Left ventricle myocardium inferior (tissue), 1 donor: ENCODE measurements around the gene PP2D1. TPM values are rescaled to one million over a fixed set of nuclear protein-coding genes. Genes with fewer than 3 reads are reported as not detected.

Source experiments
- DNase-seq: peaks from one replicate; pipeline ENCODE4 v3.0.0-alpha.2; 2020
- H3K27ac ChIP-seq: fragments of 200-600 bp; replicated peaks from 2 replicates; pipeline ENCODE4 v1.8.0; 2021
- H3K27me3 ChIP-seq: fragments of 200-600 bp; 2 replicates; pipeline ENCODE4 v1.8.0; 2021; ENCODE audit warnings: low read depth
- H3K36me3 ChIP-seq: fragments of 200-600 bp; 2 replicates; pipeline ENCODE4 v1.8.0; 2021
- H3K4me1 ChIP-seq: fragments of 200-600 bp; 2 replicates; pipeline ENCODE4 v1.8.0; 2021
- H3K4me3 ChIP-seq: fragments of 200-600 bp; 2 replicates; pipeline ENCODE4 v1.8.0; 2021; ENCODE audit warnings: mild to moderate bottlenecking, moderate library complexity
- H3K9me3 ChIP-seq: fragments of 200-600 bp; replicated peaks from 2 replicates; pipeline ENCODE4 v1.8.0; 2021
- CTCF ChIP-seq: fragments of 200-600 bp; IDR thresholded peaks from 2 replicates; pipeline ENCODE4 v1.8.0; 2021; ENCODE audit warnings: antibody characterized with exemption, mild to moderate bottlenecking, borderline replicate concordance
- intact Hi-C: fragments of 100-400 bp; cut with micrococcal nuclease; formaldehyde crosslinking; loops from one replicate; pipeline ENCODE4 v1.11.0; 2022
- total RNA-seq: library from RNA; stranded (reverse); fragmentation: NEBNext Ultra II Directional; extraction: Animal tissue kit (Norgen Biotek cat#: 25700); gene quantifications from one replicate; pipeline ENCODE4 v1.2.1, GENCODE V29; 2021
- donor health status: DM: no; HTN: yes; CAD: no; lungs with severe emphysema.

The PP2D1 gene
- total RNA-seq, 1 donor from 2014 or later = not detected

- intact Hi-C loops = no loop called here
- Histone ChIP-seq H3K36me3 (no peaks in the 10 kb centered on the region), H3K4me1 (peaks cover 79% of the 10 kb centered on the region), H3K9me3 (no peaks in the 10 kb centered on the region), H3K27ac (peak overlapping the region; percentile 84), H3K4me3 (no peak overlapping the region), H3K27me3 (no peaks in the 10 kb centered on the region)
- DNase-seq = no peak
- no peak for TF ChIP-seq CTCF
These were observed 43.8 kb upstream of the PP2D1 start for GRCh38 chr3:20055842-20056241.

GRCh38 chr3:20055020-20055775 lies 43.1 kb upstream of the PP2D1 start:
- no peaks in the 10 kb centered on the region for H3K27me3 ChIP-seq

GRCh38 chr3:20054549-20054987 lies 42.5 kb upstream of the PP2D1 start:
- H3K36me3 ChIP-seq = no peaks in the 10 kb centered on the region
- TF ChIP-seq CTCF = no peak
- intact Hi-C loops = no loop called here
- H3K4me1 ChIP-seq = peaks cover 81% of the 10 kb centered on the region
- peak overlapping the region; percentile 84 for H3K27ac ChIP-seq
- no peaks in the 10 kb centered on the region for H3K27me3 ChIP-seq
- H3K4me3 ChIP-seq = no peak overlapping the region
- no peaks in the 10 kb centered on the region for H3K9me3 ChIP-seq
- no peak for DNase-seq

More at GRCh38 chr3:20055020-20055775, 43.1 kb upstream of the PP2D1 start:
- H3K4me3 ChIP-seq = no peak overlapping the region
- H3K9me3 ChIP-seq = no peaks in the 10 kb centered on the region
- DNase-seq = no peak
- H3K36me3 ChIP-seq = no peaks in the 10 kb centered on the region
- intact Hi-C loops = no loop called here
- H3K4me1 ChIP-seq = peaks cover 81% of the 10 kb centered on the region
- peak overlapping the region; percentile 84 for H3K27ac ChIP-seq
- no peak for TF ChIP-seq CTCF

GRCh38 chr3:20052851-20053250 lies 40.8 kb upstream of the PP2D1 start:
- H3K36me3 ChIP-seq = no peaks in the 10 kb centered on the region
- DNase-seq = no peak
- H3K27ac ChIP-seq = peak overlapping the region; percentile 84
- no peak for TF ChIP-seq CTCF
- intact Hi-C loops = no loop called here
- H3K4me3 ChIP-seq = no peak overlapping the region
- H3K9me3 ChIP-seq = no peaks in the 10 kb centered on the region
- peaks cover 83% of the 10 kb centered on the region for H3K4me1 ChIP-seq
- H3K27me3 ChIP-seq = no peaks in the 10 kb centered on the region

GRCh38 chr3:20051123-20051806 lies 39.2 kb upstream of the PP2D1 start:
- no peak for TF ChIP-seq CTCF
- intact Hi-C loops = no loop called here
- peak overlapping the region; percentile 76 for H3K27ac ChIP-seq
- H3K9me3 ChIP-seq = no peaks in the 10 kb centered on the region
- no peaks in the 10 kb centered on the region for H3K27me3 ChIP-seq
- no peak for DNase-seq
- H3K4me1 ChIP-seq = peaks cover 83% of the 10 kb centered on the region
- H3K4me3 ChIP-seq = no peak overlapping the region
- no peaks in the 10 kb centered on the region for H3K36me3 ChIP-seq
